SU-DHL-6 (cell line): ENCODE results near the gene KLK12.

ENCODE experiments used
- CTCF ChIP-seq: fragments of 200-600 bp; sonication (generic); IDR thresholded peaks from one replicate; pipeline ENCODE4 v1.5.1; 2017; ENCODE audit warnings: antibody characterized with exemption, mild to moderate bottlenecking, low read length, moderate library complexity; ENCODE audit not compliant: insufficient read depth, poor library complexity, severe bottlenecking
- EZH2phosphoT487 ChIP-seq: fragments of 200-600 bp; sonication (generic), shearing (Covaris generic); conservative IDR thresholded peaks from 2 replicates; pipeline ENCODE4 v1.6.1; 2018; ENCODE audit warnings: mild to moderate bottlenecking, antibody characterized with exemption, low read length, moderate library complexity, mixed read lengths

- TF ChIP-seq CTCF: no peak
- no peak for TF ChIP-seq EZH2phosphoT487
These were observed 47.8 kb upstream of the KLK12 start, which contains the start of gene KLK14 for GRCh38 chr19:51082611-51083010.
